Epithelial cell of esophagus (primary cell): ENCODE data around the gene DIPK1B.
"Not testable (repeated sequence)": the region's sequence is repeated elsewhere in the genome, so short reads cannot be mapped to it uniquely, and the experiment has no call there.

Source experiments
- DNase-seq: peaks from one replicate; pipeline ENCODE4 v3.0.0; 2010; ENCODE audit warnings: low read depth
- H3K4me3 ChIP-seq: 2 replicates; pipeline ENCODE4 v1.5.1; 2011; ENCODE audit warnings: mild to moderate bottlenecking, low read length, control low read depth
- TF ChIP-seq, protein P1 (sequence below): IDR thresholded peaks from 2 replicates; pipeline ENCODE4 v1.5.1; 2011; ENCODE audit warnings: low read depth, mild to moderate bottlenecking, low read length, control low read depth, inconsistent platforms; ENCODE audit not compliant: insufficient read depth; ENCODE audit errors: missing control alignments

Gene DIPK1B

DNA sequence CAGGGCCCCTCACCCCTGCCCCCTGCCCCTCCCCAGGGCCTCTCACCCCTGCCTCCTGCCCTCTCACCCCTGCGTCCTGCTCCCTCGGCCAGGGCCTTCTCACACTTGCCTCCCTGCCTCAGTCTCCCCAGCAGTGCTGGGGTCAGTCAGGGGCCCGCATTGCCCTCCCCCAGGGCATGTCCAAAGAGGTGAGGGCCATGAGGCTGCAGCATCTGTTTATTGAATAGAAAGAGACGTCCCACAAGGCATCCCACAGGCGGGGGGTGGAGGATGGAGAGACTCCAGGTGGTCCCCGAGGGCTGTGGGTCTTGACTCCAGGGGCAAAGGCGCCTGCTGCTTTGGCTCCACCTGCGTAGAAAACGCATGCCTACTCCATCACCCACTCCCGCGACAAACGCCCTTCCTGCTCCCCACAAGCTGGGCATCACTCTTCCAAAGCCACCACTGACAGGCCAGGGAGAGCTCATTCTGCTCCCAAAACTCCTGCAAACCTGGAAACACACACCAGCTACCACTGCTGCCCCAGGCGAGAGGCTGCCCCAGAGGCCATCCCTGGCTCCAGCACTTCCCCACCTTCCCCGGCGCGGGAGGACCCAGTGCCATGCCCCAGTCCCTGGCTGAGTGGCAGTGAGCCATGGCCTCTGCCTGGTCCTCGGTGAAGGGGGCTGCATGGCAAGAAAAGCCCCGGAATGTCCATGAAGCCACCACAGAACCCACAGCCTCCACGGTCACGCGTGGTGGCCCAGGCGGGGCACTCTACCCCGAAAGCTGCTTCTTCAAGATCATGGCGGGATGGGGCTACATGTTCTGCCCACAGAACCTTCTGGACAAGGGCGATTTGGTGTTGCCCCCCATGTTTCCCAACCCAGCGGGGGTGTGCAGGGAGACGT lies 47.3 kb downstream of the DIPK1B start:
- TF ChIP-seq, protein P1, sequence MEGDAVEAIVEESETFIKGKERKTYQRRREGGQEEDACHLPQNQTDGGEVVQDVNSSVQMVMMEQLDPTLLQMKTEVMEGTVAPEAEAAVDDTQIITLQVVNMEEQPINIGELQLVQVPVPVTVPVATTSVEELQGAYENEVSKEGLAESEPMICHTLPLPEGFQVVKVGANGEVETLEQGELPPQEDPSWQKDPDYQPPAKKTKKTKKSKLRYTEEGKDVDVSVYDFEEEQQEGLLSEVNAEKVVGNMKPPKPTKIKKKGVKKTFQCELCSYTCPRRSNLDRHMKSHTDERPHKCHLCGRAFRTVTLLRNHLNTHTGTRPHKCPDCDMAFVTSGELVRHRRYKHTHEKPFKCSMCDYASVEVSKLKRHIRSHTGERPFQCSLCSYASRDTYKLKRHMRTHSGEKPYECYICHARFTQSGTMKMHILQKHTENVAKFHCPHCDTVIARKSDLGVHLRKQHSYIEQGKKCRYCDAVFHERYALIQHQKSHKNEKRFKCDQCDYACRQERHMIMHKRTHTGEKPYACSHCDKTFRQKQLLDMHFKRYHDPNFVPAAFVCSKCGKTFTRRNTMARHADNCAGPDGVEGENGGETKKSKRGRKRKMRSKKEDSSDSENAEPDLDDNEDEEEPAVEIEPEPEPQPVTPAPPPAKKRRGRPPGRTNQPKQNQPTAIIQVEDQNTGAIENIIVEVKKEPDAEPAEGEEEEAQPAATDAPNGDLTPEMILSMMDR: no peak
- no peak overlapping the region for H3K4me3 ChIP-seq
- no peak for DNase-seq

DNA sequence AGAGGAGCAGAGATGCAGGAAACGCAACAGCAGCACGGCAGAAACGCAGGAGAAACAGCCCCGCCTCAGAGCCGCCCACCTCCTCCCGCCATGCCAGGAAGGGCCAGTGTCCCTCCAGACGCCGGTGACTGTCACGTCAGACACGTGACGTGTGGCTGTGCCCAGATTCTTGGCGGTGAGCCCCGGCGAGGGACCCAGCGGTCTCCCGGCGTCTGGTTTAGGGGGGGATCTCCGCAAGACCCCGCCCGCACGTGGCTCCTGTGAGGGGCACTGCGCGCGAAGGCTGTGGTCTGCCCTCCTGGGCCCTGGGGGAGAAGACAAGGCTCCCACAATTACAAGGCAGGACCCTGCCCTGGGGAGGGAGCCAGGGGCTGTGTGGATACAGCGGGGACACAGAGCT lies 48.1 kb downstream of the DIPK1B start:
- DNase-seq: no peak
- no peak overlapping the region for H3K4me3 ChIP-seq
- TF ChIP-seq, protein P1: no peak

DNA sequence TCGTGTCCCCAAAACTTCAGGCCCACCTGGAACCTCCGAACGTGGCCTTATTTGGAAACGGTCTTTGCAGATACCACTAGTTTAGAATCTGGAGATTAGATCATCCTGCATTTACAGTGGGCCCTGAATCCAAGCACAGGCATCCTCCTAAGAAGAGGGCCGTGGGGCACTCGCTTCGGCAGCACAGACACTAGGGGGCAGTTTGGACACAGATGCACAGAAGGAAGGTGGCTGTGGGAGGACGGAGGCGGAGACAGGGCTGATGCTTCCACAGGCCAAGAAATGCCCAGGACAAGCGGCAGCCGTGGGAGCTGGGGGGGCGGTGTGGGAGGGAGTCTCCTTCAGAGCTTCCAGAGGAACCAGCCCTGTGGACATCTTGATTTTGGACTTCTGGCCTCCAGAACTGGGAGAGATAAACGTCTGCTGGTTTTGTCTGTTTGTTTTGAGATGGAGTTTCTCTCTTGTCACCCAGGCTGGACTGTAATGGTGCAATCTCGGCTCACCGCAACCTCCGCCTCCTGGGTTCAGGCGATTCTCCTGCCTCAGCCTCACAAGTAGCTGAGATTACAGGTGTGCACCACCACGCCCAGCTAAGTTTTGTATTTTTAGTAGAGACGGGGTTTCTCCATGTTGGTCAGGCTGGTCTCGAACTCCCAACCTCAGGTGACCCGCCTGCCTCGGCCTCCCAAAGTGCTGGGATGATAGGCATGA lies 48.6 kb downstream of the DIPK1B start:
- TF ChIP-seq, protein P1: peak; percentile 65
- DNase-seq: peak; percentile 71

DNA sequence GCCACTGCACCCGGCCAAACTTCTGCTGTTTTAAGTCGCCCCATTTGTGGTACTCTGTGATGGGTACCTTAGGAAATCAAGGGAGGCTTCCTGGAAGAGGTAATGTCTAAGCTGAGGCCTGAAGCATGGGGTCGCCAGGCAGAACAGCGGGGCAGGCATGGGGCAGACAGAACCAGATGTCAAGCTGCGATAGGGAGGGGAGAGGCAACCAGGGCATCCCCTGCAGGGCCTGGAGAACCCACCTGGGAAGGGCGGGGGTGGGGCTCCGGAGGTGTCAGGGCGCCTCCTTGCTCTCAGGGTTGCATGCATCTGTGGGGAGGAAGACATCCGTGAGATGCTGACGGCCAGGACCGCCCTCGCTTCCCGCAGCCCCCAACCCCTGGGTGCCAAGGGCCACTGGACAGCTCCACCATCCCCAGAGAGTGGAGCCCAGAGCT lies 49.2 kb downstream of the DIPK1B start:
- DNase-seq: no peak
- TF ChIP-seq, protein P1: no peak
- no peak overlapping the region for H3K4me3 ChIP-seq

More for the DNA sequence above, 48.6 kb downstream of the DIPK1B start:
- H3K4me3 ChIP-seq: not testable (repeated sequence)

DNA sequence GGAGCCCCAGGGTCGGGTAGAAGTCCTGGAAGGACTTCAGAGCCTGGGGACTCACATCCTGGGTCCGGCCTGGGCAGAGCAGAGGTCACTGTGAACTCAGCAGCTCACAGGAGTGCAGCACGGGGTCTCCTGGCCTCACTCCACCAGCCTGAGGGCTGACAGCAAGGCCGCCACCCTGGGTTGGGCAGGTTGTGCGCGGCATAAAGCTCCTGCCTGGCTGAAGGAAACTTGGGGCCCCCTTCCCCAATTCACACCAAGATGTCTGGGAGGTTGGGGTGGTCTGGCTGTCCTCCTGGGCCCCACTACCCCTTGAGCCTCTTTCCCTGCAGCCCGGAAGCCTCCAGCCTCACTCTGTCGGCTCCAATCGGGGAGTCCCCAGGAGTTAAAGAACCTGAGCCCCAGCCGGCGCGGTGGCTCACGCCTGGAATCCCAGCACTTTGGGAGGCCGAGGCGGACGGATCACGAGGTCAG lies 49.9 kb downstream of the DIPK1B start:
- TF ChIP-seq, protein P1: no peak
- DNase-seq: no peak
- H3K4me3 ChIP-seq: no peak overlapping the region

DNA sequence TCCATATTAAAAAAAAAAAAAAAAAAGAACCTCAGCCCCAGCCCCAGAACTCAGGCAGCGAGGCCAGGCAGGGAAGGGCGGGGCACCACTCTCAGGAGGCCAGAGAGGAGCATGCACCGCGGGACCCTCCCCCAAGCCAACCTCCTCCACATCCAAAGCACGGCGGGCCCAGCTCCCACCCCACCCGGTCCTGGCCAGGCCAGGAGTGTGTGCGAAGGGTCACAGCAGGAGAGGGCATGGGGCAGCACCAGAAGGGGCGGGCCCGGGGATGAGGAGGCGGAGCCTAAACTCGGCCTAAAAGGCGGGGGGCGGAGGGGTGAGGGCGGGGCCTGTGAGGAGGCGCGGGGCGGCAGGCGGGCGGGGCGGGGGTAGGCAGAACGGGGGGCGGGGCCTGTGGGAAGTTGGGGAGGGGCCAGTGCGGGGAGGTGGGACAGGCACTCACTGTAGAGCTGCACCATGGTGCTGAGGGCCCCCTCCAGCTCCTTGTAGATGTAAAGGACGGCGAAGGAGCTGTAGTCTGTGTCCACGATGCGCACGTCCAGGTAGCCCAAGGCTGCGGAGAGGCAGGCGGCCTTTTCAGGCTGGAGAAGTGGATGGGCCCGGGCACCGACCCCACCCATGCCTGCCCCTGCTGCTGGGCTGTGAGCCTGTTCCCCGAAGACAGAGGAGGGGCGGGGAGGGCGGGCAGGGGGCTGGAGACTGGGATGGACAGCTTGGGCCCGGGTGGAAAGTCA lies 50.7 kb downstream of the DIPK1B start:
- TF ChIP-seq, protein P1: no peak
- DNase-seq: peak; percentile 36
- no peak overlapping the region for H3K4me3 ChIP-seq
